SK-N-MC (cell line): ENCODE measurements around the gene VIP.

Source experiments
- EZH2 ChIP-seq: fragments of 200-600 bp; sonication (generic); IDR thresholded peaks from one replicate; pipeline ENCODE4 v1.6.1; 2017; ENCODE audit warnings: antibody characterized with exemption
- FOXP2 ChIP-seq: optimal IDR thresholded peaks from 2 replicates; pipeline ENCODE3; 2011; ENCODE audit warnings: mild to moderate bottlenecking, moderate library complexity; ENCODE audit not compliant: insufficient read depth; ENCODE audit errors: extremely low read length, control extremely low read depth
- POLR2AphosphoS5 ChIP-seq: IDR thresholded peaks from 2 replicates; pipeline ENCODE4 v1.6.1; 2012; ENCODE audit warnings: mild to moderate bottlenecking, low read depth, low read length, borderline replicate concordance

DNA sequence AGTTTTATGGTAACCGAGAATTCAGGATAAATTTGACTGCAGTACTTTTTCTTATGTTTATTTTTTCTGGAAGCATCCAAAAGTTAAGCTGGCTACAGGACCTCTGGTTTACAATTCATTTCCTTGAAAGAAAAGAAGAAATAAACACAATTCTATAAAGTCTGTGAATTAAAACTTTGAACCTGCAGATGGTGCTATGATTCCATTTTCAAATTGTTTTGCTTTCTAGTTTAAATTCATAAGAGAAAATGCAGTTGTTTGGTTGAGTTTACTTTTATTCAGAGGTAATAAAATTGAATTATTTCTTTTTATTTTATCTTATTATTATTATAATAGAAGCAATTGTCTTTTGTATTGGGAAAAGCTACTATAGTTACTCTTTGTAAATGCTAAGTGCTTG is 1.8 kb upstream of the VIP start:
- TF ChIP-seq EZH2 (no peak), FOXP2 (no peak), POLR2AphosphoS5 (no peak)
